GM21367 (cell line): Measurements from ENCODE around the gene DDAH1.
"Not testable (repeated sequence)": the region's sequence is repeated elsewhere in the genome, so short reads cannot be mapped to it uniquely, and the experiment has no call there.

Experiments used
- ATAC-seq: cut with Tn5 transposase; IDR thresholded peaks from one replicate; pipeline ENCODE4 v1.9.1; 2021; ENCODE audit not compliant: unreplicated experiment

The DDAH1 gene

DNA sequence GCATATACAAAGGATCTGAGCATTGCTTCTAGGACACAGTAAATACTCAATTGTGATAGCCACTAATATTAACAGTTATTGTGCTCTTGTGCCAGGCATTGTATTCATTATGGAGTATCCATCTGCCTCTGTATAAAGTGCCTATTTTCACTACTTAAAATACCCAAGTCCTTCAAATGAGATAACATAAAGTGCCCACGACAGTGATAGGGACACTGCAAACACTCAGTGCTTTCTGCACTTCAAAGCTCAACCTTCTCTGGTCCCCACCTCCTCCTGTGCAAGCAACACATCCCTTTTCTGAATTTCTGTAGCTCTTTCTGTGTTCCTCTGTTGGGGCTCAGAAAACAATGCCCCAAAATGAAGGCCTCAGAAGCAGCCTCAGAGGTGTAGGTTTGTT is 6.6 kb upstream of the DDAH1 start:
- ATAC-seq = no peak

GRCh38 chr1:85470130-85470529 is 5.2 kb upstream of the DDAH1 start:
- not testable (repeated sequence) for ATAC-seq

DNA sequence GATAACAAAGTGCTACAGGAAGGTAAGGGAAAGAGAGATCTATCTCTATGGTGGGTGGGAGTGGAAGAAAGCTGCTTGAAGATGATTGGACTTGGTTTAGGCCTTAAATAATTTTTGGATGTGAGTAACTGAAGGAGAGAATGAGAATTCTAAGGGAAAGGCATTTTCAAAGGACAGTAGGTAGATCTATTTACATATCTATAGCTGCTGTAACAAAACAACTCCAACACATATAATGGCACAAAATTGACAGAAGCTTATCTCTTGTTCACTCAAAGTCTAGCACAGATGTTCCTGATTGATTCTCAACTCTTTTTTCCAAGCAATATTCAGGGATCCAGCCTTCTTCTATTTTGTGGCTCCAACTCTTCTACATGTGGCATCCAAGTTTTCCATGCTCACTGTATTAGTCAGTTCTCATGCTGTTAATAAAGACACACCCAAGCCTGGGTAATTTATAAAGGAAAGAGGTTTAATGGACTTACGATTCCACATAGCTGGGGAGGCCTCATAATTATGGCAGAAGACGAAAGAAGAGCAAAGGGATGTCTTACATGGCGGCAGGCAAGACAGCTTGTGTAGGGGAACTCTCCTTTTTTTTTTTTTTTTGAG is 3.1 kb upstream of the DDAH1 start:
- ATAC-seq = no peak

- ATAC-seq = no peak
Observed at GRCh38 chr1:85467036-85467435, 2.1 kb upstream of the DDAH1 start.

- no peak for ATAC-seq
Observed at GRCh38 chr1:85465786-85466134, 801 bp upstream of the DDAH1 start.

DNA sequence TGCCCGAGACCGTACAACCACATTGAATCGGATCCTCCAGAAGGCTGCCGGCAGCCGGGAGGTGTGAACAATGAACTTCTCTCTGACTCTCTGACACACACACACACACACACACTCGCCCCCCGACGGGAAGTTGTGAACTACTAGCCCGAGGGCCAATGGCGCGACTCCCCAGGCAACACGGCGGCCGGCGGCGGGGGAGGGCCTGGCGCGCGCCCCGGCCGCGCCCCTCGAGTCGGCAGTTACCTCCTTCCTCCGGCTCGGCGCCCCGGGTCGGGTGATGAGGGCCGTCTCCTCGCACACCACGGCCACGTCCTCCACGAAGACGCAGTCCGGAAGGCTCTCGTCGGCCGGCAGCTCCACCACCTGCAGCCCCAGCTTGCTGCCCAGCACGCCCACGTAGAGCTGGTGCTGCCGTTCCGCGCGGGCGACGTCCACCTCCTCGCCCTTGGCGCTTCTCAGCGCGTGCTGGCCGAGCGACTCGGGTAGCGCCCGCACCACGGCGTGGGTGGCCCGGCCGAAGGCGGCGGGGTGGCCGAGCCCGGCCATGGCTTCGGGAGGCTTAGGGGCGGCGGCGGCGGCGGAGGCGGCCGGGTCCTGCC is 361 bp downstream of the DDAH1 start:
- peak; percentile 56 for ATAC-seq

- no peak for ATAC-seq
Observed at GRCh38 chr1:85463731-85464496, 1.0 kb downstream of the DDAH1 start.

GRCh38 chr1:85462931-85463649 is 1.9 kb downstream of the DDAH1 start:
- ATAC-seq = no peak

GRCh38 chr1:85461216-85461918 is 3.6 kb downstream of the DDAH1 start:
- no peak for ATAC-seq

DNA sequence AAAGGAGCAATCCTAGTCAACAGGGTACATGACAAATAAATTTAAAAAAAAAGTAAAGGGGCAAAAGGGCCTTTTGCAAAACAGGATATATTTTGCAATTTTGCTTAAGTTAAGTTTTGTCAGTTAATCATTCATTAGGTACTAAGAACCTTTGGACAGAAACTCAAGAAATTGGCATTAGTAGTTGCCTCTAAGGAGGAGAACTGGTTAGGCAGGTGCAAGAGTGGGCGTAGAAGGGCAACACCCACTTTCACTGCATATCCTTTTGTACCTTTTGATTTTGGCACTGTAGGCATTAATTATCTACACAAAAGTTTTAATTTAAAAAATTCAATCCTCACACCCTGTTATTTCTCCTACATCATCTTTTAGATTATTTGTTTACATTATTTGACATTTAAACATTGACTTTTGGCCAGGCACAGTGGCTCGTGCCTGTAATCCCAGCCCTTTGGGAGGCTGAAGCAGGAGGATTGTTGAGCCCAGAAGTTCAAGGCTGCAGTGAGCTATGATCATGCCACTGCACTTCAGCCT is 4.3 kb downstream of the DDAH1 start:
- no peak for ATAC-seq

- ATAC-seq = no peak
Observed at GRCh38 chr1:85459290-85459689, 5.7 kb downstream of the DDAH1 start.

DNA sequence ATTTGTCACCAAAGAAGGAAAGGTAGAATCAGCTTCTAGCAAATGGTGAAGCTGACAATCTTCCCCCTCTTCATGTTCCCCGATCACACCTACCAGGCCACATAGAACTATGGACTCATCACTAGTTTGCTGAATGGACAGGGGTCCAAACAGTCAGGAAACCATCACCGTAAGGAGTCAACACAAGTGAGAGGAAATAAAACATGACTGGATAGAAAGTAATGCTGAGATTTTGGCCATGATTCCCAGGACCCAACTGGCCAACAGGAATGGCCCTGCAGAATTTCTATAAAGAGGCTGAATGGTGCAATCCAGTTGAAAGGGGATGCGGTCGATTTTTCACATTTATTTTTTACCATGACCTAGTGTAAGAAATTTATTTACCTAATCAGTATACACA is 10.7 kb downstream of the DDAH1 start:
- no peak for ATAC-seq

DNA sequence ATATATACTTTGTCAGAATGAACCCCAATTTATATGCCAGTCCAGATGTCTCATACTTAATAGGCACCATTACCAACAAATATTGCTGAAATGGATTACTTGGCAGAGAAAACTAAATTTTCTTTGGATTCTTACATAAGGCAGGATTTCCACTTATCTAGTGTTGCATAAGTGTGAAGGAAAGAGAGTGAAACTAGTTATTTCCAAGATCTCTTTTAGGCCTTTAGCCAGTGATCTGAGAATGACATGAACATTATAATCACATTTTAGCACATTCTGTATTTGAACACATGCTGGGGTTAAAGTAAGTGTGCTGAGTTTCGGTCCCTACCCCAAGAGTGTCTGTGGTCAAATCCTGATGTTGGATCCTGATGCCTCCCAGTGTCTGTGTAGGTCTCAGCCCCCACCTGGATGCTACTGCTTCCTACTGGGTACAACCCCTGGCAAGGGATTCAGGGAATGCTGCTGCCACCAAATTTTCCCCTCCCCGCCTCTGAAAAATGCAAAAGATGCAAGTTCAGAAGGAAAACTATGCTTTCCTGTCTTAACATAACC is 11.2 kb downstream of the DDAH1 start:
- no peak for ATAC-seq

DNA sequence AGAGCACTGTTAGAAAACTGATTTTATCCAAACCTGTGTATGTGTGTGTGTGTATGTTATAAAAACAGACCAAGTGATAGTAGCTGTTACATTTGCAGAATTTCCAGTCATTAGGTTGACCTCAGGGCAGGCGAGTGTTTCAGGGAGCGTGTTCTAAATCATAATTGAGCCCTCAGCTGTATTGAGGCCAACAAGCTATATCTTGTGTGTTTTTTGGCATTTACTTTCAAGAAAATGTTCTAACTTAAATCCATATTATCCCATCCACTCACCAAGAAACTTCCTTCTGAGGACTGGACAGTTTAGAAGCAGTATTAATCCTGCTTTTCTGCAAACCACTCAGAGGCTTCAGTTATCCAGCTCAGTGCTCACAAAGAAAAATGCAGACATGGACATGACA is 12.0 kb downstream of the DDAH1 start:
- no peak for ATAC-seq

DNA sequence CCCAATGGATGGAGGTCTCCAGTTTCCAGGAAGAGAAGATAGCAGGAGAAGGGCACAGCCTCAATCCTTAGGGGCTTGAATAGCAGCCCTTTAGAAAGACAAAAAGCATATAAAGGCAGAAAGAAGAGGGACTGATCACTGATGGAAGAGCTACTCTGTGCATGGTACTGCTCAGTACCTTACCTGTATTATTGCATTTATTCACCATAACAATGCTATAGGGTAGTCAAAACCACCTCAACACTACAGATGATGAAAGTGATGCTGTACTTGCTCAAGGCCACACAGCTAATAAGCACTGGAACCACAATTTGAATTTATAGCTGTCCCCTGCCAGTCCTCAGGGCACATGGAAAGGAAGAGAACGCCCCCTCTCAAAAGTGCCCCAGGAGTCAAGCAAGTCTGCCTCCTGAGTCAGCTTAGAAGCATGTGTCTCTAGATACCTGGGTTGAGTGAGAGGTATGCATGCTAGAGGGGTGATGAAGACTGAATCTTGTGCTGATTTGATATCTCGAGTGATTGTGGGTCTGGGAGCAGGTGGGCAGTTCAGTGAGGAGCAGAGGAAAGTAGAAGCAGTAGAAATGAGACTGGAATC is 13.6 kb downstream of the DDAH1 start:
- ATAC-seq = no peak

- ATAC-seq = no peak
Observed at GRCh38 chr1:85450832-85451231, 14.1 kb downstream of the DDAH1 start.

- no peak for ATAC-seq
Observed at GRCh38 chr1:85449356-85449755, 15.6 kb downstream of the DDAH1 start.

- ATAC-seq = no peak
Observed at GRCh38 chr1:85448358-85448757, 16.6 kb downstream of the DDAH1 start.

- ATAC-seq = no peak
Observed at GRCh38 chr1:85447006-85447943, 17.7 kb downstream of the DDAH1 start.
